Neural progenitor cell (in vitro differentiated cells): ENCODE measurements around the gene OLFML2A.

Experiments used
- CTCF ChIP-seq: fragments of 200-600 bp; sonication (generic); IDR thresholded peaks from 2 replicates; pipeline ENCODE4 v1.5.1; 2017; ENCODE audit warnings: antibody characterized with exemption, mild to moderate bottlenecking
- EZH2 ChIP-seq: fragments of 200-600 bp; sonication (generic); IDR thresholded peaks from 2 replicates; pipeline ENCODE4 v1.6.1; 2017; ENCODE audit warnings: antibody characterized with exemption, mild to moderate bottlenecking, moderate library complexity

DNA sequence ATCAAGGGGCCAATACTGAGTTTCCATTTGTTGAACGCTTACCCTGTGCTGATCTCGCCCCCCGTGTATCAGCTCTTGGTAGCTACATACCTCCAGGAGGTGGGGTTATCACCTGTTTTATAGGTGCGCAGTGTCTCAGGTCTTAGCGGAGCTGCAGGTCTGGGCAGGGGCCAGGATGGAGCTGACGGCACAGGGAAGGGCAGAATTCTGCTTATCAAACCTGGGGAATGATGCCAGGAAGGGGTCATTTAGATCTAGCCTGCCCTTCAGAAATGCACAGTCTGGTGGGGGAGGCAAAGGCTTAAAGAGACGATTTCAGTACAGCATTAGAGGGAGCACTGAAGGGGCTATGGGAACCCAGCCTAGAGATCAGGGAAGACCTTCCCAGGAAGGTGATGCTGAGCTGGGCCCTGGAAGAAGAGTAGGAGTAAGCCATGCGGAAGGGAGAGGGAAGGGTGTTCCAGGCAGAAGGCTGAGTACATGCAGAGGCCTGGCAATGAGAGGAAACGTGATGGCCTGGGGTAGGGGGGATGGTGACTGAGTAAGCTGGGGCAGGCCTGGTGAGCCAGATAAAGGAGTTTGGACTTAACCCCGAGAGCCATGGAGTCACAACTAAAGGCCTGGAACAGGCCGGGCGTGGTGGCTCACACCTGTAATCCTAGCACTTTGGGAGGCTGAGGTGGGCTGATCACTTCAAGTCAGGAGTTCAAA lies 31.5 kb downstream of the OLFML2A start:
- no peak for TF ChIP-seq CTCF
- no peak for TF ChIP-seq EZH2
